ENCODE data around the gene CACNB2. TPM values are rescaled to one million over a fixed set of nuclear protein-coding genes. Genes with fewer than 3 reads are reported as not detected.

The CACNB2 gene
- total and polyA plus RNA-seq, 8 donors = 4.9 to 11.1 (median 7.3) TPM

DNA sequence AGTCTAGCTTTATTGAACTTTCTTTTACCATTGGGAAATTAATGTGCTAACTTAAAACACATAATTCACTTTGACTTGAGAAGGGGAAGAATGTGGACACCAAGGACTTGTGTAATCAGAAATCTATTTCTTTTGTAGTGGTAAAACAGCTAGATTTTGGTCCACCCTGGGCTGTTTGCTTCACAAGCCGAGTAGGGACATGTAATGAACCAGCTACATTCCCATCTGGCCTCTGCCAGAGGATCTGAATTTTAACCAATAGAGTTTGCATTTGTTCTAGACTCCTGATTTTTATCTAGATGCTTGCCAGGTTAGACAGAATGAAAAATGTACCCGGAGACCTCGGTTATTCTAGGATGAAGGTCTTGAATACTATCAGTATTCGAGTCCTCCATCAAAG is 1.9 kb downstream of the CACNB2 start:
- peaks cover 5 to 9% (median 8%) of the 10 kb centered on the region in 3 donors for H3K4me1 ChIP-seq
- intact Hi-C loops (cut with DNase I) = no loop called here

DNA sequence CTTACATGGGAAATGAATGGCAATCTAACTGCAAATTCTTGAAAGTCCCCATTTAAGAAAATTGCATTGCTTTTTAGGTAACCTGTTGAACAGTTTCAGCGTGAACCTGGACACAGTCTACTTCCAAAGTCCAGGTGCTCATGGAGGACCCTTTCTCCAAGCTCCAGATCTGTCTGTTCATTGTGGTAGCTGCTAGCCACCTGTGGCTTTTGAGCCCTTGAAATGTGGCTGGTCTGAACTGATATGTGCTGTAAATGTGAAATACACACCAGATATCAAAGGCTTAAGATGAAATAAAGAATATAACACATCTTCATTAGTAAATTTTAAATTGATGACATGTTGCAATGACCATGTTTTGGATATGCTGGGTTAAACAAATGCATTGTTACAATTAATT is 4.2 kb downstream of the CACNB2 start:
- 93 to 98% methylated on average over 1 of the region's 1 CpG for WGBS, 2 donors
- no peak for FAIRE-seq
- H3K9me3 ChIP-seq = no peaks in the 10 kb centered on the region
- no peak for DNase-seq
- intact Hi-C loops (cut with DNase I) = no loop called here
- ATAC-seq = no peak
- H3K27me3 ChIP-seq = no peaks in the 10 kb centered on the region
- no peaks in the 10 kb centered on the region for H3K36me3 ChIP-seq
- TF ChIP-seq, protein P1, sequence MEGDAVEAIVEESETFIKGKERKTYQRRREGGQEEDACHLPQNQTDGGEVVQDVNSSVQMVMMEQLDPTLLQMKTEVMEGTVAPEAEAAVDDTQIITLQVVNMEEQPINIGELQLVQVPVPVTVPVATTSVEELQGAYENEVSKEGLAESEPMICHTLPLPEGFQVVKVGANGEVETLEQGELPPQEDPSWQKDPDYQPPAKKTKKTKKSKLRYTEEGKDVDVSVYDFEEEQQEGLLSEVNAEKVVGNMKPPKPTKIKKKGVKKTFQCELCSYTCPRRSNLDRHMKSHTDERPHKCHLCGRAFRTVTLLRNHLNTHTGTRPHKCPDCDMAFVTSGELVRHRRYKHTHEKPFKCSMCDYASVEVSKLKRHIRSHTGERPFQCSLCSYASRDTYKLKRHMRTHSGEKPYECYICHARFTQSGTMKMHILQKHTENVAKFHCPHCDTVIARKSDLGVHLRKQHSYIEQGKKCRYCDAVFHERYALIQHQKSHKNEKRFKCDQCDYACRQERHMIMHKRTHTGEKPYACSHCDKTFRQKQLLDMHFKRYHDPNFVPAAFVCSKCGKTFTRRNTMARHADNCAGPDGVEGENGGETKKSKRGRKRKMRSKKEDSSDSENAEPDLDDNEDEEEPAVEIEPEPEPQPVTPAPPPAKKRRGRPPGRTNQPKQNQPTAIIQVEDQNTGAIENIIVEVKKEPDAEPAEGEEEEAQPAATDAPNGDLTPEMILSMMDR (IDR thresholded peaks at IDR 0.05) = no peak
- no peak overlapping the region for H3K27ac ChIP-seq
- H3K4me1 ChIP-seq = peaks cover 5 to 9% (median 8%) of the 10 kb centered on the region in 3 donors
- H3K4me3 ChIP-seq = no peak overlapping the region

More for the DNA sequence above, 1.9 kb downstream of the CACNB2 start:
- H3K36me3 ChIP-seq = no peaks in the 10 kb centered on the region
- FAIRE-seq = no peak
- TF ChIP-seq, protein P1 (IDR thresholded peaks at IDR 0.05) = no peak
- H3K27me3 ChIP-seq = no peaks in the 10 kb centered on the region
- H3K4me3 ChIP-seq = peak overlapping the region in 2 of 4 donors; percentile 63 to 71
- ATAC-seq = no peak
- DNase-seq = no peak
- no peaks in the 10 kb centered on the region for H3K9me3 ChIP-seq
- WGBS, 2 donors = 60 to 61% methylated on average over 4 of the region's 4 CpGs
- no peak overlapping the region for H3K27ac ChIP-seq

DNA sequence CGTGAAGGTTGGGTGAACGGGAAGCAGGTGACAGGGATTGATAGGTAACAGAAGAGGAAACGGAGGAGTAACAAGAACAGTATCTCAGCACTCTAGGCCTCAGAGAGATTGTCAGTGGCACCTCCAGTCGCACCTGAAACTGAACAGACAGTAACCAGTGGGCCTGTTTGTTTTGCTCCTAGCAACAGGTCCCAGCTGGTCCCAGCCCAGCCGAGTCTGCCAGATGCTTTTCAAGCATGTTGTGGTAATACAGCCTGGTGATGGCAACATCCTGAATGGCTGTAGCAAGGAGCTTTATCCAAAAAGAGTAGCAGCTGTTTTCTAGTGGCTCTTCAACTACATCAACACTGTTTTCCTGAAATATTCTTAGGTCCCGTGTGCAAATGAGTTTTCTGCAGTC is 4.7 kb downstream of the CACNB2 start:
- Histone ChIP-seq H3K36me3 (no peaks in the 10 kb centered on the region), H3K4me1 (peaks cover under 1 to 9% (median 5%) of the 10 kb centered on the region in 3 donors), H3K9me3 (no peaks in the 10 kb centered on the region), H3K27me3 (no peaks in the 10 kb centered on the region), H3K27ac (no peak overlapping the region), H3K4me3 (no peak overlapping the region)
- FAIRE-seq = no peak
- TF ChIP-seq, protein P1 (IDR thresholded peaks at IDR 0.05) = no peak
- DNase-seq = peak; percentile 43 to 79 (median 70)
- ATAC-seq = peak; percentile 27 to 60 (median 52)
- intact Hi-C loops (cut with DNase I) = no loop called here
- 28 to 29% methylated on average over 6 of the region's 6 CpGs for WGBS, 2 donors

DNA sequence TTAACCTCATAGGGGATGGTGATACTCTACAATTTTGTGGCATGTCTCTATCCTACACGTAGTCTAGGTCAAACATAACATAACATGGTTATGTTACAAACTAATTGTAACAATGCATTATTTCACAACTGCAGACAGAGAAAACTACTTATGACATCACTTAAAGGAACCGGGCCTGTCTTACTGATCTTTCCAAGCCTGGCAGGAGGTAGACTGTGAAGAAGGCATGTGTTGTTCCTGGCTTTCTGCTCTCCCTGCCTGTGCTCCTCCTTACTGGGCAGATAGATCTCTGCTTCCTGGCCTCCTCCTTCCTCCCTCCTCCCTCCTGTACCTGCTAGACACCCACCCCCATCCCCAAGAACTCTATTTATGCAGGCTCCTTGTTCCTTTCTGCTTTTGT is 5.4 kb downstream of the CACNB2 start:
- H3K27ac ChIP-seq = no peak overlapping the region
- intact Hi-C loops (cut with DNase I) = no loop called here
- no peak for ATAC-seq

DNA sequence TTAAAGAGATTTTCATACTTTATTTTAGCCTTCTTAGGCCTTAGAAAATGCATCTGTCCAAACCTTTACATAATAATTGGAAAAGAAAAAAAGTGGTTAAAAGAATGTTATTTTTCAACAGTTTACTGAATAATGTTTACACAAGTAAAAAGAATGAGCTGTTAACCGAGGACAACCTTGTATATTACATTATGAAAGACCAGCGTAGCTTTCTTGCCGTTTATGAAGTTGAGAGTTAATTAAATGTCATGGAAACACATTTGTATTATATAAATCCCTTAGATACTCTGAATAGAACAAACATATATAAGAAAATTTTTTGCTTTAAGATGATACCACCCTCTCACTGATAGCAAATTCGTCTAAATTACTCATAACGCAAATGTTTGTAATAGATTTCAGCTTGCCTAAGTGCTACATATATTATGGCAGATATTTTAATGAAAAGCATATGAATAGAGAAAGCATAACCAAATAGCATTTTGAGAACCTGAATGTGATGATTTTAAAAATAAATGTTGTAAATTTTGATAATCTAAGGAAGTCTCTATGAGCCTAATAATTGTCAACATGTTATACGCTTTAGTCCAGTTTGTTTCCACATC is 9.1 kb downstream of the CACNB2 start:
- H3K27ac ChIP-seq = no peak overlapping the region
- H3K4me3 ChIP-seq = no peak overlapping the region
- whole genome bisulfite sequencing, 2 donors = 78 to 82% methylated on average over 6 of the region's 6 CpGs
- FAIRE-seq = peak; percentile 23
- ATAC-seq = no peak
- no peaks in the 10 kb centered on the region for H3K27me3 ChIP-seq
- H3K36me3 ChIP-seq = no peaks in the 10 kb centered on the region
- no peaks in the 10 kb centered on the region for H3K9me3 ChIP-seq
- intact Hi-C loops (cut with DNase I) = no loop called here
- TF ChIP-seq, protein P1 (IDR thresholded peaks at IDR 0.05) = no peak
- peaks cover 0 to 5% (median 0%) of the 10 kb centered on the region in 3 donors for H3K4me1 ChIP-seq
- DNase-seq = no peak

More for the DNA sequence above, 5.4 kb downstream of the CACNB2 start:
- Histone ChIP-seq H3K36me3 (no peaks in the 10 kb centered on the region), H3K4me3 (no peak overlapping the region), H3K4me1 (peaks cover 0 to 9% (median 5%) of the 10 kb centered on the region in 3 donors), H3K27me3 (no peaks in the 10 kb centered on the region), H3K9me3 (no peaks in the 10 kb centered on the region)
- 72 to 81% methylated on average over 2 of the region's 2 CpGs for whole genome bisulfite sequencing, 2 donors
- DNase-seq (no peak), FAIRE-seq (no peak)
- TF ChIP-seq, protein P1 (IDR thresholded peaks at IDR 0.05) = no peak

Measured in pancreas (tissue), 10 donors.